HepG2 (cell line): ENCODE results near the gene TMEM184C. TPM values are rescaled to one million over a fixed set of nuclear protein-coding genes. Genes with fewer than 3 reads are reported as not detected.

Experiments
- ATAC-seq: fragments of 200-7000 bp; cut with Tn5 transposase; 3 replicates; pipeline ENCODE4 v1.9.1; 2020; ENCODE audit warnings: mild to moderate bottlenecking, moderate library complexity
- Bru-seq: library from RNA; stranded (reverse); fragments of 400-500 nt; gene quantifications from one replicate; lab custom pipeline; 2021; lab: Mats Ljungman, UMichigan
- BruChase-seq, 2 experiments: library from RNA; stranded (reverse); fragments of 400-500 nt; gene quantifications; one replicate each; lab custom pipeline; 2021; lab: Mats Ljungman, UMichigan
- BruUV-seq: library from RNA; stranded (reverse); fragments of 400-500 nt; replicated peaks from 2 replicates; lab custom pipeline; 2021; lab: Mats Ljungman, UMichigan
- CTCF ChIA-PET: fragments of 300-600 bp; formaldehyde crosslinking; extraction: SDS; loops from one replicate; lab custom pipeline; 2021; ENCODE audit warnings: low total read pairs, inconsistent platforms, low intra/inter-chr PET ratio; lab: Yijun Ruan, JAX
- POLR2A ChIA-PET: fragments of 350-600 bp; sonication (Branson Sonifier 250); formaldehyde crosslinking; loops from one replicate; lab custom pipeline; 2020; ENCODE audit warnings: antibody characterized with exemption, inconsistent platforms; lab: Yijun Ruan, JAX
- DNase-seq: peaks from one replicate; pipeline ENCODE4 v3.0.0-alpha.2; 2015; ENCODE audit warnings: low spot score
- FAIRE-seq: peaks from 3 replicates; lab custom pipeline; 2011; peaks lifted over from hg19 to GRCh38; lab: Jason Lieb, UNC
- H2AFZ ChIP-seq: one replicate; pipeline ENCODE4 v1.6.1; 2011; ENCODE audit warnings: low read length, inconsistent platforms
- H3K27ac ChIP-seq: fragments of 300-600 bp; 3 replicates; pipeline ENCODE4 v1.8.0; 2011; ENCODE audit warnings: mixed run types, mild to moderate bottlenecking, mixed read lengths, low read length, inconsistent platforms; ENCODE audit not compliant: insufficient read depth; ENCODE audit errors: extremely low read length
- H3K27me3 ChIP-seq, 2 experiments: fragments of 200-600 bp in 1 of 2; 2 replicates in 1 of 2; 3 replicates in 1 of 2; pipeline versions ENCODE4 v1.6.0 to v1.8.0; 2011; ENCODE audit warnings: low read length in 2 of 2, mild to moderate bottlenecking in 2 of 2, moderate library complexity in 2 of 2, inconsistent platforms in 1 of 2; ENCODE audit not compliant: insufficient read depth in 2 of 2, control insufficient read depth in 1 of 2
- H3K36me3 ChIP-seq, 2 experiments: fragments of 200-600 bp in 1 of 2; replicated peaks in 1 of 2; 2 replicates in 1 of 2; 3 replicates in 1 of 2; pipeline versions ENCODE4 v1.5.1 to v1.8.0; 2011; ENCODE audit warnings: low read length in 2 of 2, inconsistent platforms in 1 of 2; ENCODE audit not compliant: insufficient read depth in 2 of 2, control insufficient read depth in 1 of 2
- H3K4me1 ChIP-seq: 2 replicates; pipeline ENCODE4 v1.5.1; 2012; ENCODE audit warnings: low read length, inconsistent platforms; ENCODE audit not compliant: insufficient read depth
- H3K4me2 ChIP-seq: 2 replicates; pipeline ENCODE4 v1.6.0; 2011; ENCODE audit warnings: low read depth, low read length, inconsistent platforms
- H3K4me3 ChIP-seq, 3 experiments: fragments of 200-600 bp in 1 of 3; sonication (generic), shearing (Covaris generic) in 1 of 3; replicated peaks in 1 of 3; 2 replicates each; pipeline ENCODE4 v1.5.1; 2011 to 2016; ENCODE audit warnings: low read length in 3 of 3, inconsistent platforms in 2 of 3, low read depth in 2 of 3, mild to moderate bottlenecking in 2 of 3, control low read depth in 1 of 3, mixed read lengths in 1 of 3; ENCODE audit not compliant: insufficient read depth in 1 of 3
- H3K79me2 ChIP-seq: one replicate; pipeline ENCODE4 v1.6.1; 2011; ENCODE audit warnings: low read length, inconsistent platforms; ENCODE audit not compliant: insufficient read depth
- H3K9ac ChIP-seq: 2 replicates; pipeline ENCODE4 v1.6.0; 2011; ENCODE audit warnings: mild to moderate bottlenecking, low read depth, low read length, inconsistent platforms; ENCODE audit not compliant: insufficient read depth
- H3K9me3 ChIP-seq: 2 replicates; pipeline ENCODE4 v1.5.1; 2012; ENCODE audit warnings: mild to moderate bottlenecking, low read length
- H4K20me1 ChIP-seq: 2 replicates; pipeline ENCODE4 v1.6.0; 2011; ENCODE audit warnings: inconsistent platforms, mild to moderate bottlenecking, low read length, moderate library complexity; ENCODE audit not compliant: insufficient read depth
- ARID5B ChIP-seq: IDR thresholded peaks from 2 replicates; pipeline ENCODE4 v1.4.0; 2020; ENCODE audit warnings: mild to moderate bottlenecking, missing genetic modification reagents
- FOXA1 ChIP-seq, 2 experiments: fragments of 450-650 bp in 1 of 2; sonication (generic) in 1 of 2; formaldehyde crosslinking in 1 of 2; IDR thresholded peaks; 2 replicates each; pipeline versions ENCODE4 v1.4.0 to v1.6.1; 2016 to 2020; ENCODE audit warnings: missing genetic modification reagents in 1 of 2
- PHF21A ChIP-seq: sonication (generic); formaldehyde crosslinking; IDR thresholded peaks from 2 replicates; pipeline ENCODE4 v1.5.0; 2020; ENCODE audit warnings: mild to moderate bottlenecking, missing genetic modification reagents
- SP2 ChIP-seq: sonication (generic); formaldehyde crosslinking; IDR thresholded peaks from 2 replicates; pipeline ENCODE4 v1.5.1; 2020; ENCODE audit warnings: mild to moderate bottlenecking, missing genetic modification reagents
- SRSF1 ChIP-seq: fragments of 200-400 bp; formaldehyde crosslinking; optimal IDR thresholded peaks from 2 replicates; pipeline ENCODE3; 2017; ENCODE audit warnings: mild to moderate bottlenecking, low read depth, low read length, moderate library complexity
- THYN1 ChIP-seq: sonication (generic); formaldehyde crosslinking; IDR thresholded peaks from 2 replicates; pipeline ENCODE4 v1.8.1; 2023; ENCODE audit warnings: low read depth, mild to moderate bottlenecking, moderate library complexity, missing genetic modification reagents, borderline replicate concordance
- ZMYM4 ChIP-seq: sonication (generic); formaldehyde crosslinking; IDR thresholded peaks from 2 replicates; pipeline ENCODE4 v1.8.1; 2023; ENCODE audit warnings: mild to moderate bottlenecking, missing genetic modification reagents
- ZNF292 ChIP-seq: sonication (generic); formaldehyde crosslinking; IDR thresholded peaks from 2 replicates; pipeline ENCODE4 v1.8.1; 2022; ENCODE audit warnings: mild to moderate bottlenecking, low read depth, missing genetic modification reagents, borderline replicate concordance
- ZNF574 ChIP-seq: sonication (generic); formaldehyde crosslinking; IDR thresholded peaks from 2 replicates; pipeline ENCODE4 v1.4.0; 2020; ENCODE audit warnings: missing genetic modification reagents
- ZNF644 ChIP-seq: IDR thresholded peaks from 2 replicates; pipeline ENCODE4 v1.6.1; 2016; ENCODE audit warnings: low read depth
- WGBS: methylation state at CpG from one replicate; pipeline ENCODE4 v1.1.6; 2017; ENCODE audit warnings: low lambda C conversion rate; 5-methylcytosine and 5-hydroxymethylcytosine counted together
- in situ Hi-C: cut with HindIII; loops from 2 replicates; pipeline ENCODE4 v1.10.0; 2017; ENCODE audit warnings: low pct_unique_long_range_greater_than_20kb; ENCODE audit not compliant: extremely low pct_ligation_motif_present
- intact Hi-C: fragments of 100-400 bp; cut with micrococcal nuclease; formaldehyde crosslinking; loops from one replicate; pipeline ENCODE4 v1.10.0; 2022; ENCODE audit not compliant: unreplicated experiment
- long read RNA-seq, 2 experiments: library from RNA in 1 of 2; library from polyadenylated mRNA in 1 of 2; stranded (forward) in 1 of 2; unstranded in 1 of 2; transcript quantifications; one replicate each; pipeline ENCODE4 v2.0.0, GENCODE V29; 2019 to 2022
- polyA minus RNA-seq, 3 experiments: library from RNA; depleted of rRNA, polyadenylated mRNA; stranded (reverse); fragments of >200 nt; gene quantifications; 2 replicates each; pipeline ENCODE4 v1.2.3, GENCODE V29; 2011; ENCODE audit warnings: low replicate concordance in 1 of 3
- polyA plus RNA-seq, 8 experiments: library from polyadenylated mRNA; depleted of rRNA in 3 of 8; stranded (reverse) in 7 of 8; unstranded in 1 of 8; fragments of >200 nt; fragmentation: Illumina TruSeq in 4 of 8; extraction: Trizol in 4 of 8; gene quantifications; 2 replicates each; pipeline versions ENCODE4 v1.2.1 to v1.2.3, GENCODE V29; 2011 to 2016; ENCODE audit warnings: low read depth in 4 of 8, missing spikeins in 1 of 8, mixed read lengths in 1 of 8; ENCODE audit not compliant: insufficient read depth in 1 of 8
- total RNA-seq, 5 experiments: library from RNA; depleted of rRNA; stranded (reverse); fragments of >200 nt; fragmentation: Illumina TruSeq; extraction: Trizol; gene quantifications; 2 replicates each; pipeline ENCODE4 v1.2.3, GENCODE V29; 2016; ENCODE audit warnings: low read depth in 1 of 5

Gene TMEM184C
- total RNA-seq (2016; rRNA removed; fragmentation: Illumina TruSeq; extraction: Trizol) (26.1 and 30.8 TPM in 2 replicates), polyA plus RNA-seq (2011; rRNA removed) (13.0 and 13.9 TPM in 2 replicates), polyA minus RNA-seq (2011; rRNA and poly(A)+ RNA removed; ENCODE audit: low replicate concordance) (18.5 and 24.2 TPM in 2 replicates), Bru-seq, nascent RNA (percentile 58 among the genes with signal in this experiment), BruChase-seq, experiment 1, labeled RNA remaining after a 6-hour chase (percentile 70 among the genes with signal in this experiment), BruChase-seq, experiment 2, labeled RNA remaining after a 2-hour chase (percentile 59 among the genes with signal in this experiment)
- total RNA-seq (2016; cell fraction: cytosol; rRNA removed; fragmentation: Illumina TruSeq; extraction: Trizol; ENCODE audit: low read depth), result 7.8 and 8.1 TPM in 2 replicates
- 26.3 and 32.2 TPM in 2 replicates for total RNA-seq (2016; cell fraction: insoluble cytoplasmic fraction; rRNA removed; fragmentation: Illumina TruSeq; extraction: Trizol)
- total RNA-seq (2016; cell fraction: membrane; rRNA removed; fragmentation: Illumina TruSeq; extraction: Trizol), result 20.7 and 22.9 TPM in 2 replicates
- 17.8 and 18.4 TPM in 2 replicates for total RNA-seq (2016; cell fraction: nucleus; rRNA removed; fragmentation: Illumina TruSeq; extraction: Trizol)
- 5.7 and 9.1 TPM in 2 replicates for polyA plus RNA-seq (2011; cell fraction: cytosol; rRNA removed)
- polyA plus RNA-seq (2011; cell fraction: nucleus; rRNA removed), result 3.9 and 5.7 TPM in 2 replicates
- 12.8 and 13.3 TPM in 2 replicates for polyA plus RNA-seq (2012)
- polyA plus RNA-seq (2016; cell fraction: cytosol; fragmentation: Illumina TruSeq; extraction: Trizol; ENCODE audit: low read depth), result 4.0 and 5.1 TPM in 2 replicates
- polyA plus RNA-seq (2016; cell fraction: insoluble cytoplasmic fraction; fragmentation: Illumina TruSeq; extraction: Trizol; ENCODE audit: low read depth), result 25.3 and 26.8 TPM in 2 replicates
- 11.8 and 13.4 TPM in 2 replicates for polyA plus RNA-seq (2016; cell fraction: membrane; fragmentation: Illumina TruSeq; extraction: Trizol; ENCODE audit: low read depth)
- 21.5 and 22.0 TPM in 2 replicates for polyA plus RNA-seq (2016; cell fraction: nucleus; fragmentation: Illumina TruSeq; extraction: Trizol; ENCODE audit: insufficient read depth, low read depth)
- polyA minus RNA-seq (2011; cell fraction: cytosol; rRNA and poly(A)+ RNA removed), result 15.5 and 20.3 TPM in 2 replicates
- polyA minus RNA-seq (2011; cell fraction: nucleus; rRNA and poly(A)+ RNA removed), result 21.1 and 21.3 TPM in 2 replicates
- long read RNA-seq, experiment 1, full-length matches to known transcripts, result 11 of 15 reads
- long read RNA-seq, experiment 1, partial matches to known transcripts, result 1 of 15 reads
- long read RNA-seq, experiment 1, other reads (novel, unspliced or antisense), result 3 of 15 reads
- long read RNA-seq, experiment 2, full-length matches to known transcripts, result 14 of 56 reads
- long read RNA-seq, experiment 2, partial matches to known transcripts, result 9 of 56 reads
- long read RNA-seq, experiment 2, other reads (novel, unspliced or antisense), result 33 of 56 reads

- 2% methylated on average over 17 of the region's 37 CpGs for WGBS
- CTCF ChIA-PET, result interaction anchor here (1.0 kb wide), 1 partner anchor 249 kb away, joined by 4 read pairs; no protein-coding TSS in a partner anchor
- Histone ChIP-seq H3K4me1 (peaks cover 30% of the 10 kb centered on the region), H3K9me3 (no peaks in the 10 kb centered on the region), H2AFZ (peak within 1 kb of the TSS; percentile 92), H3K27ac (peak within 1 kb of the TSS; percentile 83), H3K9ac (peak within 1 kb of the TSS; percentile 89), H3K4me3 (peak within 1 kb of the TSS; percentile 82 to 91 (median 85)), H3K4me2 (peak within 1 kb of the TSS; percentile 83), H3K79me2 (peaks cover 16% of the 10 kb centered on the region), H3K27me3 (no peaks in the 10 kb centered on the region; a peak in 1 of 5 replicates), H4K20me1 (no peaks in the 10 kb centered on the region), H3K36me3 (peaks cover 0 to 4% of the 10 kb centered on the region in 2 experiments; a peak in 1 of 5 replicates)
- TSS peak; percentile 85 for BruUV-seq
- intact Hi-C loops (loop anchor here (5.0 kb wide), 2 partner anchors 65 to 115 kb away; partner anchors contain the start of genes ARHGAP10 and PRMT9), in situ Hi-C loops (no loop called here)
- FAIRE-seq (peak; percentile 93), ATAC-seq (peak; percentile 99), DNase-seq (peak; percentile 92)
- POLR2A ChIA-PET, result interaction anchor here (0.9 to 2.3 kb wide), 4 partner anchors 11 to 115 kb away, joined by 3 to 29 read pairs (median 4); partner anchors contain the start of genes ARHGAP10 and PRMT9
- TF ChIP-seq ZMYM4 (peak; percentile 97), SP2 (CRISPR knock-in tag) (peak; percentile 95), SRSF1 (peak; percentile 70), THYN1 (CRISPR knock-in tag) (no peak), PHF21A (peak; percentile 58; the same call in 1 of the 2 replicates), ZNF574 (CRISPR knock-in tag) (peak; percentile 77), ZNF644 (CRISPR knock-in tag) (0 out of 2 replicates have a peak, but pooled peaks have one; percentile 18), FOXA1 (IDR thresholded peaks at IDR 0.05) (no peak), FOXA1 (CRISPR knock-in tag; IDR thresholded peaks at IDR 0.05) (no peak), ARID5B (peak; percentile 49), ZNF292 (CRISPR knock-in tag) (peak; percentile 52; the same call in 1 of the 2 replicates)
Observed at GRCh38 chr4:147617173-147617840, at the start of gene TMEM184C. Gene TMEM184C (plus strand): TSS chr4:147617397. CDS start chr4:147617957, 560 bp downstream.
